Epithelial cell of esophagus (primary cell): ENCODE data around the gene ANKS1B.

ENCODE experiments used
- DNase-seq: peaks from one replicate; pipeline ENCODE4 v3.0.0; 2010; ENCODE audit warnings: low read depth
- H3K4me3 ChIP-seq: 2 replicates; pipeline ENCODE4 v1.5.1; 2011; ENCODE audit warnings: mild to moderate bottlenecking, low read length, control low read depth
- TF ChIP-seq, protein P1 (sequence below): IDR thresholded peaks from 2 replicates; pipeline ENCODE4 v1.5.1; 2011; ENCODE audit warnings: low read depth, mild to moderate bottlenecking, low read length, control low read depth, inconsistent platforms; ENCODE audit not compliant: insufficient read depth; ENCODE audit errors: missing control alignments

Gene ANKS1B

DNA sequence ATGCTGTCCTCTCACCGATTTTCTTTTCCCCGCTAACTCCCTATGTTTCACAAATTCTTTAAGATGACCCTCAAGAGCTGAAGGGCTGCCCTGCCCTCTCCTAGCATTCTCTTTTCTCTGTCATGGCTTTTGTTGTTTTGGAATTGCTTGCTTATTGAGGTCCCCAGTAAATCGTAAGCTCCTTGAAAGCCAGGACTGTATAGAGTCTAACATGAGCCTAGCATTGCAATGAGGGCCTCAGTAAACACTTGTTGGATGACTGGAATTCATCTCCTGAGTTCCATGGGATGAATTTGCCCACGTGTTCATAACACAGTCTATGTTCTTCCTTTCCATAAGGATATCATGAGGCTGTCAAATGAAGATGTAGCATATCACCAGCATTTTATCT, 1247.4 kb downstream of the ANKS1B start:
- no peak overlapping the region for H3K4me3 ChIP-seq
- no peak for DNase-seq
- TF ChIP-seq, protein P1, sequence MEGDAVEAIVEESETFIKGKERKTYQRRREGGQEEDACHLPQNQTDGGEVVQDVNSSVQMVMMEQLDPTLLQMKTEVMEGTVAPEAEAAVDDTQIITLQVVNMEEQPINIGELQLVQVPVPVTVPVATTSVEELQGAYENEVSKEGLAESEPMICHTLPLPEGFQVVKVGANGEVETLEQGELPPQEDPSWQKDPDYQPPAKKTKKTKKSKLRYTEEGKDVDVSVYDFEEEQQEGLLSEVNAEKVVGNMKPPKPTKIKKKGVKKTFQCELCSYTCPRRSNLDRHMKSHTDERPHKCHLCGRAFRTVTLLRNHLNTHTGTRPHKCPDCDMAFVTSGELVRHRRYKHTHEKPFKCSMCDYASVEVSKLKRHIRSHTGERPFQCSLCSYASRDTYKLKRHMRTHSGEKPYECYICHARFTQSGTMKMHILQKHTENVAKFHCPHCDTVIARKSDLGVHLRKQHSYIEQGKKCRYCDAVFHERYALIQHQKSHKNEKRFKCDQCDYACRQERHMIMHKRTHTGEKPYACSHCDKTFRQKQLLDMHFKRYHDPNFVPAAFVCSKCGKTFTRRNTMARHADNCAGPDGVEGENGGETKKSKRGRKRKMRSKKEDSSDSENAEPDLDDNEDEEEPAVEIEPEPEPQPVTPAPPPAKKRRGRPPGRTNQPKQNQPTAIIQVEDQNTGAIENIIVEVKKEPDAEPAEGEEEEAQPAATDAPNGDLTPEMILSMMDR, result no peak

DNA sequence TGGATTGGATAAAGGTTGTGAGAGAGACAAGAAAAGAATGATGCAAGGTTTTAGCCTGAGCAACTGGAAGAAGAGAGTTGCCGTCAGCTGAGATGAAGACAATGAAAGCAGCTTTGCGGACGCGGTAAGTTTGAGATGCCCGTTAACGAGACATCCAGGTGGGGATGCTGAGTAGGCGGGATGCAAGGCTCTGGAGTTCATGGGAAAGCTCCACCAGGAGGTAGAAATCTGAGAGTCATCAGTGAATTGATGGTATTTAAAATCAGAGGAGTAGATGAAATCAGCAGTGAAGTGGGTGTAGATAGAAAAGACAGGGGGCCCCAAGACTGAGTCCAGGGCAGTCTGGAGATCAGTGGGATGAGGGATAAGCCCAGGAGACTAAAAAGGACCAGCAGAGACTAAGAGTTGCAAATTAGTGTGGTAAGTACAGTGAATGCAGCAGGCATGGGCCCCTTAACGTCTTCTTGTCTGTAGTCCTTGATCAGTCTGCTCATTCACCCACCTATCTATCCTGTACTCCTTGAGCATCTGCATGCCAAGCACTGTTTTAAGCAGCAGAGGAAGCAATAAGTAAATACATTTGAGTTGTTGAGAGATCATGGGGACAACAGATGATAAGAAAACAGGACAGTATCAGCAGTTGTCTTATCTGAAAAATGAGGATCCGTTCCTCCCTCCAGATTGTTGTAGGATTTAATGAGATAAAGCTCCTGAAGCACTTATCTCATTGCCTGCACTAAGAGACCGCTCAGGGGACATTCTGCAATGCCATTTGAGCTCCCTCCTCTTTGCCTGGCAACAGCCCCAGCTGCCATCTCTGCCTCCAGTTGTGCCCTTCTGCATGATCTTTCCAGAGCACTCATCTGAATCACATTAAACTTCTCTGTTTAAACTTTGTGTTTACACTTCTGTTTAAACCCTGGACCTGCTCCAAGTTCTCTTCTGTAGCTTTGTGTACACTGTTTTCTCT, 1248.1 kb downstream of the ANKS1B start:
- TF ChIP-seq, protein P1, result no peak
- no peak for DNase-seq
- no peak overlapping the region for H3K4me3 ChIP-seq

- no peak for DNase-seq
- TF ChIP-seq, protein P1, result no peak
- H3K4me3 ChIP-seq, result no peak overlapping the region
These were observed 1248.9 kb downstream of the ANKS1B start for GRCh38 chr12:98735821-98736220.

- DNase-seq, result no peak
- H3K4me3 ChIP-seq, result no peak overlapping the region
- TF ChIP-seq, protein P1, result no peak
These were observed 1250.9 kb downstream of the ANKS1B start for GRCh38 chr12:98733667-98734350.

GRCh38 chr12:98730412-98730811, 1254.3 kb downstream of the ANKS1B start:
- H3K4me3 ChIP-seq, result no peak overlapping the region
- TF ChIP-seq, protein P1, result no peak
- DNase-seq, result no peak

GRCh38 chr12:98727196-98727595, 1257.5 kb downstream of the ANKS1B start:
- DNase-seq, result no peak
- H3K4me3 ChIP-seq, result no peak overlapping the region
- TF ChIP-seq, protein P1, result no peak
